Measurements from ENCODE around the gene OR4M1.
"Not testable (repeated sequence)": the region's sequence is repeated elsewhere in the genome, so short reads cannot be mapped to it uniquely, and the experiment has no call there.

DNA sequence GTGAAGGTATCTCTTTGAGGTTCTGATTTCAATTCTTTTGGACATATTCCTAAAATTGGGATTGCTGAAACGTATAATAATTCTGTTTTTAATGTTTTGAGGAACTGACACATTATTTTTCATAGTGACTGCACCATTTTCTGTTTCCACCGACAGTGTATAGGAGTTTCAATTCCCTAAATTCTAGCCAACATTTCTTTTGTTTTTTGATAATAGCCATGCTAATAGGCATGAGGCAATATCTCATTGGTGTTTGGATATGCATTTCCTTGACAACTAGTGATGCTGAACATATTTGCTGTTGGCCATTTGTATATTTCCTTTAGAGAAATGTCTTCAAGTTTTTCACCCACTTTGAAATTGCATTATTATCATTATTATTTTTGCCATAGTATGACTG lies 850 bp upstream of the OR4M1 start:
- TF ChIP-seq, protein P1, sequence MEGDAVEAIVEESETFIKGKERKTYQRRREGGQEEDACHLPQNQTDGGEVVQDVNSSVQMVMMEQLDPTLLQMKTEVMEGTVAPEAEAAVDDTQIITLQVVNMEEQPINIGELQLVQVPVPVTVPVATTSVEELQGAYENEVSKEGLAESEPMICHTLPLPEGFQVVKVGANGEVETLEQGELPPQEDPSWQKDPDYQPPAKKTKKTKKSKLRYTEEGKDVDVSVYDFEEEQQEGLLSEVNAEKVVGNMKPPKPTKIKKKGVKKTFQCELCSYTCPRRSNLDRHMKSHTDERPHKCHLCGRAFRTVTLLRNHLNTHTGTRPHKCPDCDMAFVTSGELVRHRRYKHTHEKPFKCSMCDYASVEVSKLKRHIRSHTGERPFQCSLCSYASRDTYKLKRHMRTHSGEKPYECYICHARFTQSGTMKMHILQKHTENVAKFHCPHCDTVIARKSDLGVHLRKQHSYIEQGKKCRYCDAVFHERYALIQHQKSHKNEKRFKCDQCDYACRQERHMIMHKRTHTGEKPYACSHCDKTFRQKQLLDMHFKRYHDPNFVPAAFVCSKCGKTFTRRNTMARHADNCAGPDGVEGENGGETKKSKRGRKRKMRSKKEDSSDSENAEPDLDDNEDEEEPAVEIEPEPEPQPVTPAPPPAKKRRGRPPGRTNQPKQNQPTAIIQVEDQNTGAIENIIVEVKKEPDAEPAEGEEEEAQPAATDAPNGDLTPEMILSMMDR (IDR thresholded peaks at IDR 0.05; ENCODE audit: low read length) = not testable (repeated sequence)
- TF ChIP-seq EZH2 (IDR thresholded peaks at IDR 0.05; ENCODE audit: borderline replicate concordance, low read length) = not testable (repeated sequence)
